Measurements from ENCODE around the gene WDR54.
A peak's percentile ranks its signal among the peaks of the same experiment; 100 is the strongest.

The WDR54 gene

GRCh38 chr2:74421221-74421870, at the start of gene WDR54, which contains the start of gene C2orf81:
TSS of gene WDR54 (plus strand) at chr2:74421730. CDS start at chr2:74422154, 424 bp downstream.
TSS of gene C2orf81 (minus strand) at chr2:74421619. CDS start at chr2:74421560, 59 bp downstream.
- DNase-seq (ENCODE audit: low read depth in 3 of 3, low spot score in 1 of 3), result peak; percentile 81 to 91 (median 86)

GRCh38 chr2:74372674-74373073, 48.9 kb upstream of the WDR54 start:
- no peak for DNase-seq (ENCODE audit: low read depth in 3 of 3, low spot score in 1 of 3)

GRCh38 chr2:74373221-74373676, 48.3 kb upstream of the WDR54 start:
- DNase-seq (ENCODE audit: low read depth in 3 of 3, low spot score in 1 of 3), result no peak

- DNase-seq (ENCODE audit: low read depth in 3 of 3, low spot score in 1 of 3), result no peak
These were observed 47.5 kb upstream of the WDR54 start for GRCh38 chr2:74373985-74374384.

GRCh38 chr2:74374509-74375205, 46.9 kb upstream of the WDR54 start:
- DNase-seq (ENCODE audit: low read depth in 3 of 3, low spot score in 1 of 3), result no peak

- no peak for DNase-seq (ENCODE audit: low read depth in 3 of 3, low spot score in 1 of 3)
These were observed 45.7 kb upstream of the WDR54 start for GRCh38 chr2:74375838-74376237.

- no peak for DNase-seq (ENCODE audit: low read depth in 3 of 3, low spot score in 1 of 3)
These were observed 43.5 kb upstream of the WDR54 start for GRCh38 chr2:74378007-74378406.

- DNase-seq (ENCODE audit: low read depth in 3 of 3, low spot score in 1 of 3), result peak in 1 of 3 donors; percentile 4
These were observed 41.4 kb upstream of the WDR54 start, which contains the start of gene DCTN1 for GRCh38 chr2:74379851-74380789. TSS of gene DCTN1 (minus strand) at chr2:74380311. CDS start at chr2:74380037, 274 bp downstream.

GRCh38 chr2:74381751-74382150, 39.8 kb upstream of the WDR54 start:
- no peak for DNase-seq (ENCODE audit: low read depth in 3 of 3, low spot score in 1 of 3)

GRCh38 chr2:74383254-74383653, 38.3 kb upstream of the WDR54 start:
- no peak for DNase-seq (ENCODE audit: low read depth in 3 of 3, low spot score in 1 of 3)

- no peak for DNase-seq (ENCODE audit: low read depth in 3 of 3, low spot score in 1 of 3)
These were observed 37.5 kb upstream of the WDR54 start for GRCh38 chr2:74384051-74384450.

- no peak for DNase-seq (ENCODE audit: low read depth in 3 of 3, low spot score in 1 of 3)
These were observed 36.1 kb upstream of the WDR54 start for GRCh38 chr2:74385396-74385795.

GRCh38 chr2:74387346-74387745, 34.2 kb upstream of the WDR54 start:
- DNase-seq (ENCODE audit: low read depth in 3 of 3, low spot score in 1 of 3), result no peak

- no peak for DNase-seq (ENCODE audit: low read depth in 3 of 3, low spot score in 1 of 3)
These were observed 30.9 kb upstream of the WDR54 start for GRCh38 chr2:74390606-74391005.

- no peak for DNase-seq (ENCODE audit: low read depth in 3 of 3, low spot score in 1 of 3)
These were observed 30.3 kb upstream of the WDR54 start for GRCh38 chr2:74391209-74391579.

- peak; percentile 89 to 96 (median 93) for DNase-seq (ENCODE audit: low read depth in 3 of 3, low spot score in 1 of 3)
These were observed 29.7 kb upstream of the WDR54 start for GRCh38 chr2:74391580-74392448.

- no peak for DNase-seq (ENCODE audit: low read depth in 3 of 3, low spot score in 1 of 3)
These were observed 29.1 kb upstream of the WDR54 start for GRCh38 chr2:74392449-74392743.

GRCh38 chr2:74393525-74393924, 28.0 kb upstream of the WDR54 start:
- no peak for DNase-seq (ENCODE audit: low read depth in 3 of 3, low spot score in 1 of 3)

GRCh38 chr2:74396149-74396548, 25.4 kb upstream of the WDR54 start:
- no peak for DNase-seq (ENCODE audit: low read depth in 3 of 3, low spot score in 1 of 3)

GRCh38 chr2:74399785-74400184, 21.7 kb upstream of the WDR54 start:
- DNase-seq (ENCODE audit: low read depth in 3 of 3, low spot score in 1 of 3), result no peak

- no peak for DNase-seq (ENCODE audit: low read depth in 3 of 3, low spot score in 1 of 3)
These were observed 19.6 kb upstream of the WDR54 start for GRCh38 chr2:74401891-74402290.
